ENCODE results near the gene DEFB124.
"Not testable (repeated sequence)": the region's sequence is repeated elsewhere in the genome, so short reads cannot be mapped to it uniquely, and the experiment has no call there.

Gene DEFB124

DNA sequence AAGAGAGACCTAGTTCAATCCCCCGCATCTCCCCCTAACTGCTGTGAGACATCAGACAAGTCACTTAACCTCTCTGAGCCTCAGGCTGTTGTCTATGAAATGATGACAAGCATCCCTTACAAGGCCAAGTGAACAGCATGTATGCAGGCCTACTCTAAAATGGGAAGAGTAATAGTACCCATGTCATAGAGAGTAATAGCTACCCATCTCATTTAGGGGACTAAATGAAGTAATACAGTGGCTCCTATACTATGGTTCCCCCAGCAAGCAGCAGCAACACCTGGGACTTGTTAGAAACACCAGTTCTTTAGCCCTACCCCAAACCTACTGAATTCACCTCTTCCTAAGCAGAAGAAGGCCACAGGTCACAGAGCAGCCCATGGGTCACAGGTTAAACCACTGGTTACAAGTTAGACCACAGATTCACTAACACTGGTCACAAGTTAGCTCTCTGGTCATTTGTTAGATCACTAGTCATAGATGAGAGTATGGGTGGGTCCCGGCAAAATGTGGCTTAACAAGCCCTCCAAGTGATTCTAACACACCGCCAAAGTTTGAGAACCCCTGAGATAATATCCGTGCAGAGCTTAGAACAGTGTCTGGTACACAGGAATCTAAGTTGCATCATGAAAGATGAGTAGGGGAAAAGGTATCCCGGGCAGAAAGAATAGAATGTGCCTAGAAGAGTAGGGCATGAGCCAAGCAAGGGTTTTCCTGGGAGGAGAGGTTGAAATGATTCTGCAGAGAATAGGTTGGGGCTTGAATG lies 1.4 kb downstream of the DEFB124 start:
- Histone ChIP-seq H2AFZ (ENCODE audit: low read length) (no peak overlapping the region), H3K27me3 (ENCODE audit: insufficient read depth, low read length) (no peaks in the 10 kb centered on the region)
- no peak for TF ChIP-seq EZH2 (IDR thresholded peaks at IDR 0.05; ENCODE audit: borderline replicate concordance, low read length)
- TF ChIP-seq, protein P1, sequence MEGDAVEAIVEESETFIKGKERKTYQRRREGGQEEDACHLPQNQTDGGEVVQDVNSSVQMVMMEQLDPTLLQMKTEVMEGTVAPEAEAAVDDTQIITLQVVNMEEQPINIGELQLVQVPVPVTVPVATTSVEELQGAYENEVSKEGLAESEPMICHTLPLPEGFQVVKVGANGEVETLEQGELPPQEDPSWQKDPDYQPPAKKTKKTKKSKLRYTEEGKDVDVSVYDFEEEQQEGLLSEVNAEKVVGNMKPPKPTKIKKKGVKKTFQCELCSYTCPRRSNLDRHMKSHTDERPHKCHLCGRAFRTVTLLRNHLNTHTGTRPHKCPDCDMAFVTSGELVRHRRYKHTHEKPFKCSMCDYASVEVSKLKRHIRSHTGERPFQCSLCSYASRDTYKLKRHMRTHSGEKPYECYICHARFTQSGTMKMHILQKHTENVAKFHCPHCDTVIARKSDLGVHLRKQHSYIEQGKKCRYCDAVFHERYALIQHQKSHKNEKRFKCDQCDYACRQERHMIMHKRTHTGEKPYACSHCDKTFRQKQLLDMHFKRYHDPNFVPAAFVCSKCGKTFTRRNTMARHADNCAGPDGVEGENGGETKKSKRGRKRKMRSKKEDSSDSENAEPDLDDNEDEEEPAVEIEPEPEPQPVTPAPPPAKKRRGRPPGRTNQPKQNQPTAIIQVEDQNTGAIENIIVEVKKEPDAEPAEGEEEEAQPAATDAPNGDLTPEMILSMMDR (IDR thresholded peaks at IDR 0.05; ENCODE audit: low read length): no peak

DNA sequence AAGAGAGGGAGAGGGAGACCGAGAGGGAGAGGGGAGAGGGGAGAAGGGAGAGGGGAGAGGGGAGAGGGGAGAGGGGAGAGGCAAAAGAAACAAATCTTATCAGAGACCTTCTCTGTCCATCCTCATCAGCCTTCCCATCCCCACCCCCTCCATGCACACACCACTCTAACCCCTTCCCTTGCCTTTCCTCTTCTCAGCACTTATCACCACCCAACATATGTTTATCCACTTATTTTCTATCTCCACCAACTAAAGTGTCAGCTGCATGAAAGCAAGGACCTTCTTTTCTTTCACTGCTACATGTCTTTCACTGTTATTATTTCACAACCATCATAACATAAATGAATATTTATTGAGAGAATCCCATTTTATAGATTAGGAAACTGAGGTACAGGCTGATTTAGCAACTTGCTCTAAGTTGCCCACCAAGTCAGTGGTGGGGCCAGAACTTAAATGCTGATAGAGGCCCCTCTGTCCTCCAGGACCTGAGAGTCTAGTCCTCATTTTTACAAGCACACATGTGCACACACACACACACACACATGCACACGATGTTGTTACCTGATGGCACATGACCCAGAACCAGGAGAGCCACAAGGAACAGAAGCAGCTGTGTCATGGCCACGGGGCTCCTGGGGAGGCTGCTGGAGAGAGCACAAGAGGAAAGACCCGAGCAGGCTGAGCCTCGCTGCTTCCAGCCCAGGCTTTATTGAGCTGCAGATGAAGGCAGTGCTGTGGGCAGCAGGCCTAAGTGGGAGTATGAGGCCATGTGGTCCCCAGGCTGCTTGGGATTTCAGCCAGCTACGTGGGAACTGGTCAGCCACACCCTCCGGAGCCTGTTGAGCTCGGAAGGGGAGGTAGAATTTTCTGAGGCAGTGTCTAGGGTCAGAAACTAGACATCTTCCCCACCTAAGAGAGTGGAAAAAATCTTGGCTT lies 2.3 kb downstream of the DEFB124 start:
- no peak overlapping the region for H3K9ac ChIP-seq (ENCODE audit: low read length)
- H3K79me2 ChIP-seq (ENCODE audit: insufficient read depth, low read length): no peaks in the 10 kb centered on the region
- no peaks in the 10 kb centered on the region for H3K27me3 ChIP-seq (ENCODE audit: insufficient read depth, low read length)
- no peaks in the 10 kb centered on the region for H3F3A ChIP-seq (ENCODE audit: insufficient read depth, low read length)
- H3K4me2 ChIP-seq (ENCODE audit: low read length): no peak overlapping the region
- TF ChIP-seq, protein P1 (IDR thresholded peaks at IDR 0.05; ENCODE audit: low read length): no peak
- no peak for TF ChIP-seq EZH2 (IDR thresholded peaks at IDR 0.05; ENCODE audit: borderline replicate concordance, low read length)
- H2AFZ ChIP-seq (ENCODE audit: low read length): no peak overlapping the region
- no peak overlapping the region for H3K27ac ChIP-seq (ENCODE audit: low read depth, low read length, poor library complexity, severe bottlenecking)
- H3K36me3 ChIP-seq (ENCODE audit: insufficient read depth, low read length): no peaks in the 10 kb centered on the region
- no peaks in the 10 kb centered on the region for H3K9me2 ChIP-seq (ENCODE audit: low read depth, low read length)
- no peaks in the 10 kb centered on the region for H3K9me3 ChIP-seq (ENCODE audit: low read length)
- peaks cover 10% of the 10 kb centered on the region for H3K4me1 ChIP-seq (ENCODE audit: insufficient read depth, low read length, severe bottlenecking)
- H3K4me3 ChIP-seq (ENCODE audit: low read depth, low read length, poor library complexity, severe bottlenecking): no peak overlapping the region
- H4K20me1 ChIP-seq (ENCODE audit: insufficient read depth, low read length): no peaks in the 10 kb centered on the region

More for the DNA sequence above, 1.4 kb downstream of the DEFB124 start:
- no peaks in the 10 kb centered on the region for H3K9me3 ChIP-seq (ENCODE audit: low read length)
- H3K9me2 ChIP-seq (ENCODE audit: low read depth, low read length): no peaks in the 10 kb centered on the region
- no peaks in the 10 kb centered on the region for H3F3A ChIP-seq (ENCODE audit: insufficient read depth, low read length)
- H3K79me2 ChIP-seq (ENCODE audit: insufficient read depth, low read length): no peaks in the 10 kb centered on the region
- H3K4me1 ChIP-seq (ENCODE audit: insufficient read depth, low read length, severe bottlenecking): peaks cover 10% of the 10 kb centered on the region
- no peak overlapping the region for H3K4me3 ChIP-seq (ENCODE audit: low read depth, low read length, poor library complexity, severe bottlenecking)
- peak overlapping the region; percentile 32; the same call in 1 of the 2 replicates for H3K4me2 ChIP-seq (ENCODE audit: low read length)
- no peak overlapping the region for H3K27ac ChIP-seq (ENCODE audit: low read depth, low read length, poor library complexity, severe bottlenecking)
- H3K9ac ChIP-seq (ENCODE audit: low read length): no peak overlapping the region
- H4K20me1 ChIP-seq (ENCODE audit: insufficient read depth, low read length): no peaks in the 10 kb centered on the region
- H3K36me3 ChIP-seq (ENCODE audit: insufficient read depth, low read length): no peaks in the 10 kb centered on the region

DNA sequence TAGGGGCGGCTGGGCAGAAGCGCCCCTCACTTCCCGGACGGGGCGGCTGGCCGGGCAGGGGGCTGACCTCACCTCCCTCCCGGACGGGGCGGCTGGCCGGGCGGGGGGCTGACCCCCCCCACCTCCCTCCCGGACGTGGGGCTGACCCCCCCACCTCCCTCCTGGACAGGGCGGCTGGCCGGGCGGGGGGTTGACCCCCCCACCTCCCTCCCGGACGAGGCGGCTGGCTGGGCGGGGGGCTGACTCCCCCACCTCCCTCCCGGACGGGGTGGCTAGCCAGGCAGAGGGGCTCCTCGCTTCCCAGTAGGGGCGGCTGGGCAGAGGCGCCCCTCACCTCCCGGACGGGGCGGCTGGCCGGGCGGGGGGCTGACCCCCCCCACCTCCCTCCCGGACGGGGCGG lies 4.0 kb downstream of the DEFB124 start:
- not testable (repeated sequence) for H3K9ac ChIP-seq (ENCODE audit: low read length); H3K9me2 ChIP-seq (ENCODE audit: low read depth, low read length); H3K4me3 ChIP-seq (ENCODE audit: low read depth, low read length, poor library complexity, severe bottlenecking); H3K9me3 ChIP-seq (ENCODE audit: low read length); H3F3A ChIP-seq (ENCODE audit: insufficient read depth, low read length); H3K27ac ChIP-seq (ENCODE audit: low read depth, low read length, poor library complexity, severe bottlenecking); H3K4me2 ChIP-seq (ENCODE audit: low read length); H2AFZ ChIP-seq (ENCODE audit: low read length); H3K36me3 ChIP-seq (ENCODE audit: insufficient read depth, low read length); H3K27me3 ChIP-seq (ENCODE audit: insufficient read depth, low read length); H4K20me1 ChIP-seq (ENCODE audit: insufficient read depth, low read length); H3K79me2 ChIP-seq (ENCODE audit: insufficient read depth, low read length)
- H3K4me1 ChIP-seq (ENCODE audit: insufficient read depth, low read length, severe bottlenecking): peaks cover 10% of the 10 kb centered on the region

Data from OCI-LY1 (cell line).